NCI-H2196 treated with DMSO at 0.1 percent for 48 hours (cell line): ENCODE measurements around the gene CYBC1.
A peak's percentile ranks its signal among the peaks of the same experiment; 100 is the strongest.

ENCODE experiments used
- DNase-seq: peaks from one replicate; lab custom pipeline; 2025; ENCODE audit not compliant: unreplicated experiment; lab: John Stamatoyannopoulos, UW

CYBC1 gene

GRCh38 chr17:82450357-82451106 is at the start of gene CYBC1:
Gene CYBC1, minus strand, starts transcription at chr17:82450752. Its CDS starts 1,498 bp downstream, at chr17:82449254.
- DNase-seq, result peak; percentile 94

GRCh38 chr17:82497483-82498405 is 47.2 kb upstream of the CYBC1 start:
- peak; percentile 62 for DNase-seq

- peak; percentile 95 for DNase-seq
Measured at GRCh38 chr17:82496529-82497434, 46.2 kb upstream of the CYBC1 start.

- DNase-seq, result peak; percentile 98
Measured at GRCh38 chr17:82495844-82496528, 45.4 kb upstream of the CYBC1 start.

GRCh38 chr17:82494236-82495055 is 43.9 kb upstream of the CYBC1 start:
- DNase-seq, result peak; percentile 66

GRCh38 chr17:82493226-82493781 is 42.8 kb upstream of the CYBC1 start:
- DNase-seq, result no peak

GRCh38 chr17:82492643-82493225 is 42.2 kb upstream of the CYBC1 start:
- no peak for DNase-seq

GRCh38 chr17:82491533-82491932 is 41.0 kb upstream of the CYBC1 start:
- DNase-seq, result no peak

- DNase-seq, result no peak
Measured at GRCh38 chr17:82491196-82491530, 40.6 kb upstream of the CYBC1 start.

- DNase-seq, result peak; percentile 27
Measured at GRCh38 chr17:82490512-82491195, 40.1 kb upstream of the CYBC1 start.

- no peak for DNase-seq
Measured at GRCh38 chr17:82489851-82490511, 39.4 kb upstream of the CYBC1 start.

- no peak for DNase-seq
Measured at GRCh38 chr17:82489117-82489516, 38.6 kb upstream of the CYBC1 start.

- no peak for DNase-seq
Measured at GRCh38 chr17:82487910-82488309, 37.4 kb upstream of the CYBC1 start.

- DNase-seq, result no peak
Measured at GRCh38 chr17:82486231-82487094, 35.9 kb upstream of the CYBC1 start.

GRCh38 chr17:82483836-82484235 is 33.3 kb upstream of the CYBC1 start:
- no peak for DNase-seq

- DNase-seq, result no peak
Measured at GRCh38 chr17:82483204-82483660, 32.7 kb upstream of the CYBC1 start.

GRCh38 chr17:82480318-82480717 is 29.8 kb upstream of the CYBC1 start:
- no peak for DNase-seq
